GM12878 (cell line): ENCODE measurements around the gene PIK3C3. TPM values are rescaled to one million over a fixed set of nuclear protein-coding genes. Genes with fewer than 3 reads are reported as not detected.

Experiments used
- BHLHE40 ChIP-seq, 2 experiments: fragments of 450-650 bp in 1 of 2; IDR thresholded peaks; 2 replicates each; pipeline ENCODE4 v1.6.1; 2011 to 2017; ENCODE audit warnings: low read depth in 2 of 2, borderline replicate concordance in 1 of 2, improper control_type of control experiment in 1 of 2, low read length in 1 of 2, mild to moderate bottlenecking in 1 of 2
- BMI1 ChIP-seq: fragments of 450-650 bp; IDR thresholded peaks from 2 replicates; pipeline ENCODE4 v1.6.1; 2016; ENCODE audit warnings: mild to moderate bottlenecking, moderate library complexity, borderline replicate concordance
- FOXM1 ChIP-seq: IDR thresholded peaks from 2 replicates; pipeline ENCODE4 v1.6.1; 2012; ENCODE audit warnings: low read depth, mild to moderate bottlenecking, inconsistent platforms, low read length, moderate library complexity
- GABPA ChIP-seq: IDR thresholded peaks from 2 replicates; pipeline ENCODE4 v1.6.1; 2014; ENCODE audit warnings: antibody characterized with exemption, low read depth, mild to moderate bottlenecking, inconsistent platforms
- HDGF ChIP-seq: fragments of 450-650 bp; IDR thresholded peaks from 2 replicates; pipeline ENCODE4 v1.6.1; 2016; ENCODE audit warnings: antibody characterized with exemption
- HSF1 ChIP-seq: fragments of 150-350 bp; IDR thresholded peaks from 2 replicates; pipeline ENCODE4 v1.6.1; 2014; ENCODE audit warnings: mild to moderate bottlenecking, low read depth, low read length
- IKZF1 ChIP-seq: fragments of 450-650 bp; conservative IDR thresholded peaks from 2 replicates; pipeline ENCODE4 v1.6.1; 2017; ENCODE audit warnings: antibody characterized with exemption, mild to moderate bottlenecking
- IKZF2 ChIP-seq, 2 experiments: fragments of 450-650 bp; IDR thresholded peaks; 2 replicates each; pipeline ENCODE4 v1.6.1; 2017; ENCODE audit warnings: mild to moderate bottlenecking in 2 of 2, moderate library complexity in 2 of 2
- IRF4 ChIP-seq: IDR thresholded peaks from 2 replicates; pipeline ENCODE4 v1.6.1; 2011; ENCODE audit warnings: low read depth, low read length
- LARP7 ChIP-seq: fragments of 450-650 bp; IDR thresholded peaks from 2 replicates; pipeline ENCODE4 v1.6.1; 2017; ENCODE audit warnings: mild to moderate bottlenecking
- MEF2A ChIP-seq: IDR thresholded peaks from 2 replicates; pipeline ENCODE4 v1.6.1; 2011; ENCODE audit warnings: low read depth, mild to moderate bottlenecking, low read length, moderate library complexity; ENCODE audit not compliant: insufficient read depth
- MTA3 ChIP-seq: IDR thresholded peaks from 2 replicates; pipeline ENCODE4 v1.6.1; 2012; ENCODE audit warnings: low read length, inconsistent platforms, borderline replicate concordance
- MYB ChIP-seq: fragments of 150-350 bp; IDR thresholded peaks from 2 replicates; pipeline ENCODE4 v1.6.1; 2014; ENCODE audit warnings: mild to moderate bottlenecking, low read depth, low read length, borderline replicate concordance
- NFYA ChIP-seq: IDR thresholded peaks from 2 replicates; pipeline ENCODE4 v1.6.1; 2011; ENCODE audit warnings: low read depth, mild to moderate bottlenecking, low read length, improper control_type of control experiment, borderline replicate concordance
- PAX8 ChIP-seq: fragments of 450-650 bp; IDR thresholded peaks from 2 replicates; pipeline ENCODE4 v1.6.1; 2017; ENCODE audit warnings: mild to moderate bottlenecking, moderate library complexity
- PRDM15 ChIP-seq: fragments of 450-650 bp; formaldehyde crosslinking; IDR thresholded peaks from 2 replicates; pipeline ENCODE4 v1.4.0; 2020; ENCODE audit warnings: mild to moderate bottlenecking, moderate library complexity
- RCOR1 ChIP-seq: conservative IDR thresholded peaks from 2 replicates; pipeline ENCODE4 v1.6.1; 2012; ENCODE audit warnings: low read depth, low read length, improper control_type of control experiment
- RUNX3 ChIP-seq: IDR thresholded peaks from 2 replicates; pipeline ENCODE4 v1.6.1; 2012; ENCODE audit warnings: low read length, inconsistent platforms
- TAF1 ChIP-seq: IDR thresholded peaks from 2 replicates; pipeline ENCODE4 v1.6.1; 2011; ENCODE audit warnings: mild to moderate bottlenecking, low read depth, low read length, borderline replicate concordance
- TCF3 ChIP-seq: IDR thresholded peaks from 2 replicates; pipeline ENCODE4 v1.6.1; 2012; ENCODE audit warnings: low read depth, mild to moderate bottlenecking, low read length, borderline replicate concordance; ENCODE audit not compliant: insufficient read depth
- WRNIP1 ChIP-seq: IDR thresholded peaks from 2 replicates; pipeline ENCODE4 v1.6.1; 2011; ENCODE audit warnings: low read depth, low read length, improper control_type of control experiment, borderline replicate concordance
- ZNF24 ChIP-seq: fragments of 450-650 bp; IDR thresholded peaks from 2 replicates; pipeline ENCODE4 v1.6.1; 2017; ENCODE audit warnings: antibody characterized with exemption, mild to moderate bottlenecking
- polyA plus RNA-seq, 11 experiments: library from polyadenylated mRNA; depleted of rRNA in 4 of 11; unstranded in 6 of 11; stranded (reverse) in 5 of 11; fragments of >200 nt; fragmentation: Nextera tagmentation in 4 of 11; fragmentation: Illumina TruSeq in 1 of 11; extraction: Ambion mirVana in 4 of 11; extraction: Trizol in 1 of 11; gene quantifications; 1 replicate in 1 of 11; 2 replicates in 10 of 11; pipeline versions ENCODE4 v1.2.1 to v1.2.3, GENCODE V29; 2011 to 2016; ENCODE audit warnings: inconsistent platforms in 2 of 11, missing spikeins in 2 of 11, low read depth in 1 of 11
- total RNA-seq, 4 experiments: library from RNA; depleted of rRNA in 3 of 4; stranded (reverse); fragments of >200 nt in 3 of 4; fragmentation: Illumina TruSeq in 1 of 4; extraction: Trizol in 1 of 4; gene quantifications; 2 replicates each; pipeline versions ENCODE4 v1.2.1 to v1.2.3, GENCODE V29; 2013 to 2021
- TF ChIP-seq, protein P1 (sequence below): IDR thresholded peaks from 2 replicates; pipeline ENCODE4 v1.6.1; 2011; ENCODE audit warnings: low read depth, low read length, improper control_type of control experiment, borderline replicate concordance
- TF ChIP-seq, protein P2 (sequence below): IDR thresholded peaks from 2 replicates; pipeline ENCODE4 v1.6.1; 2011; ENCODE audit warnings: low read depth, mild to moderate bottlenecking, low read length, moderate library complexity, borderline replicate concordance; ENCODE audit errors: extremely low read depth

PIK3C3 gene
- total and polyA plus RNA-seq, 10 of the 15 experiments (the other 5 are each of a cell fraction or from before 2014, with no cell fraction given), result 14.4 to 131 (median 32.4) TPM

DNA sequence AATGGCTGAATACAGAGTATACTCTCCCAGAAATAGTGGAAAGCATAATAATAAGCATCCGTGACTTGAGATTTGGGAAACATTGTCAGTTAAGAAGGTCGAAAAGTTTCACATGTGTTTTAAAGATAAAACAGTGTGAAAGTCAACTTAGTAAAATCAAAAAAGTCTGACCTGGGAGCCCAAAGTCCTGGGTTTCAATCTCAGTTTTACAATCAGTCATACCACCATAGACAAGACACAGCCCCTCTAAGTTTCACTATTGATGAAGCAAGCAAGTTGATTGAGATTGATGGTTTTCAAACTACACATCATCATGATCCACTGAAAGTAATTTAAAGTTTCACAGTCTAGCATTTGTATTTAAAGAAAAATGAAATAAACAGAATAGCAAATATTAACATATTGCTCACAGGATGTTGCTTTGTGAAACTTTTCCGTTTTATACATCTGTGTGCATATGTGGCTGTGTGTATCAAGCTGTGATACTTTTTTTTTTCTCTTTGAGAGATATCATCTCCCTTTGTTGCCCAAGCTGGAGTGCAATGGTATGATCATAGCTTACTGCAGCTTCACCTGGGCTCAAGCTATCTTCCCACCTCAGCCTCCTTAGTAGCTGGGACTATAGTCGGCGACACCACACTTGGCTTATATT lies 71.1 kb downstream of the PIK3C3 start (continued):
- TF ChIP-seq ZNF24 (peak; percentile 49; the same call in 1 of the 2 replicates), NFYA (no peak), IKZF1 (peak; percentile 50; the same call in 1 of the 2 replicates), HSF1 (no peak), IKZF2 (IDR thresholded peaks at IDR 0.05) (peak; percentile 71 to 81), MYB (no peak), TAF1 (0 out of 2 replicates have a peak, but pooled peaks have one; percentile 14), LARP7 (no peak), GABPA (peak; percentile 71; the same call in 1 of the 2 replicates), PAX8 (no peak), MEF2A (peak; percentile 79), TCF3 (peak; percentile 39; the same call in 1 of the 2 replicates), WRNIP1 (no peak), HDGF (no peak), BMI1 (peak; percentile 34; the same call in 1 of the 2 replicates), IRF4 (peak; percentile 91), BHLHE40 (IDR thresholded peaks at IDR 0.05; ENCODE audit: borderline replicate concordance in 1 of 2, low read depth in 2 of 2, low read length in 1 of 2) (peak; percentile 47 to 78; a peak in 3 of 4 replicates), FOXM1 (peak; percentile 97), PRDM15 (CRISPR knock-in tag) (no peak), RUNX3 (peak; percentile 84), MTA3 (peak; percentile 74; the same call in 1 of the 2 replicates), RCOR1 (0 out of 2 replicates have a peak, but pooled peaks have one; percentile 69)
- TF ChIP-seq, protein P1, sequence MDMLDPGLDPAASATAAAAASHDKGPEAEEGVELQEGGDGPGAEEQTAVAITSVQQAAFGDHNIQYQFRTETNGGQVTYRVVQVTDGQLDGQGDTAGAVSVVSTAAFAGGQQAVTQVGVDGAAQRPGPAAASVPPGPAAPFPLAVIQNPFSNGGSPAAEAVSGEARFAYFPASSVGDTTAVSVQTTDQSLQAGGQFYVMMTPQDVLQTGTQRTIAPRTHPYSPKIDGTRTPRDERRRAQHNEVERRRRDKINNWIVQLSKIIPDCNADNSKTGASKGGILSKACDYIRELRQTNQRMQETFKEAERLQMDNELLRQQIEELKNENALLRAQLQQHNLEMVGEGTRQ, result no peak
- TF ChIP-seq, protein P2, sequence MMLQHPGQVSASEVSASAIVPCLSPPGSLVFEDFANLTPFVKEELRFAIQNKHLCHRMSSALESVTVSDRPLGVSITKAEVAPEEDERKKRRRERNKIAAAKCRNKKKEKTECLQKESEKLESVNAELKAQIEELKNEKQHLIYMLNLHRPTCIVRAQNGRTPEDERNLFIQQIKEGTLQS, result no peak
